AG10803 (cell line): ENCODE measurements around the gene ALS2CL.

Source experiments
- DNase-seq: peaks from one replicate; pipeline ENCODE4 v3.0.0; 2010; ENCODE audit warnings: low read depth
- H3K4me3 ChIP-seq: 2 replicates; pipeline ENCODE4 v1.5.1; 2011; ENCODE audit warnings: mild to moderate bottlenecking, low read length, control low read depth
- CTCF ChIP-seq: conservative IDR thresholded peaks from 2 replicates; pipeline ENCODE4 v1.5.1; 2011; ENCODE audit warnings: mild to moderate bottlenecking, low read length, control low read depth, inconsistent platforms

Gene ALS2CL

GRCh38 chr3:46651084-46651483 is 42.4 kb downstream of the ALS2CL start:
- DNase-seq, result no peak
- TF ChIP-seq CTCF, result no peak
- H3K4me3 ChIP-seq, result no peak overlapping the region

- no peak overlapping the region for H3K4me3 ChIP-seq
- TF ChIP-seq CTCF, result no peak
- DNase-seq, result peak; percentile 27
These were observed 44.0 kb downstream of the ALS2CL start for GRCh38 chr3:46649436-46649835.

GRCh38 chr3:46648096-46648495 is 45.4 kb downstream of the ALS2CL start:
- no peak for DNase-seq
- no peak overlapping the region for H3K4me3 ChIP-seq
- TF ChIP-seq CTCF, result no peak

GRCh38 chr3:46646700-46647099 is 46.8 kb downstream of the ALS2CL start:
- DNase-seq, result peak; percentile 88
- TF ChIP-seq CTCF, result no peak
- no peak overlapping the region for H3K4me3 ChIP-seq

GRCh38 chr3:46643701-46644100 is 49.8 kb downstream of the ALS2CL start:
- no peak for DNase-seq
- no peak overlapping the region for H3K4me3 ChIP-seq
- TF ChIP-seq CTCF, result no peak

- DNase-seq, result no peak
- no peak for TF ChIP-seq CTCF
- no peak overlapping the region for H3K4me3 ChIP-seq
These were observed 50.5 kb downstream of the ALS2CL start for GRCh38 chr3:46642971-46643370.

GRCh38 chr3:46640927-46641326 is 52.6 kb downstream of the ALS2CL start:
- no peak overlapping the region for H3K4me3 ChIP-seq
- DNase-seq, result no peak
- TF ChIP-seq CTCF, result no peak
